Immature natural killer cell (primary cell): ENCODE results near the gene GRK1. TPM values are rescaled to one million over a fixed set of nuclear protein-coding genes. Genes with fewer than 3 reads are reported as not detected.
"Not testable (repeated sequence)": the region's sequence is repeated elsewhere in the genome, so short reads cannot be mapped to it uniquely, and the experiment has no call there.

Source experiments
- DNase-seq, 3 donors: peaks; one replicate each; pipeline ENCODE4 v3.0.0; 2022; ENCODE audit warnings: mixed read lengths in 1 of 3
- H3K27ac Mint-ChIP-seq, 6 donors: one replicate each; pipeline ENCODE4 v1.8.0; 2020; ENCODE audit warnings: mixed read lengths in 6 of 6, mild to moderate bottlenecking in 5 of 6, inconsistent platforms in 4 of 6, moderate library complexity in 3 of 6
- H3K27me3 Mint-ChIP-seq, 3 donors: one replicate each; pipeline ENCODE4 v1.8.0; 2020 to 2021; ENCODE audit warnings: low read depth in 3 of 3, mild to moderate bottlenecking in 3 of 3, mixed read lengths in 3 of 3, moderate library complexity in 3 of 3, inconsistent platforms in 1 of 3
- H3K36me3 Mint-ChIP-seq, 3 donors: one replicate each; pipeline ENCODE4 v1.8.0; 2020; ENCODE audit warnings: mixed read lengths in 3 of 3, inconsistent platforms in 2 of 3, mild to moderate bottlenecking in 2 of 3
- H3K4me1 Mint-ChIP-seq, 2 donors: one replicate each; pipeline ENCODE4 v1.8.0; 2020; ENCODE audit warnings: inconsistent platforms in 2 of 2, mild to moderate bottlenecking in 2 of 2, mixed read lengths in 2 of 2, moderate library complexity in 1 of 2
- H3K4me3 Mint-ChIP-seq, 5 donors: one replicate each; pipeline ENCODE4 v1.8.0; 2020; ENCODE audit warnings: mild to moderate bottlenecking in 5 of 5, mixed read lengths in 5 of 5, inconsistent platforms in 3 of 5, moderate library complexity in 3 of 5
- H3K9me3 Mint-ChIP-seq, 6 donors: one replicate each; pipeline ENCODE4 v1.8.0; 2020; ENCODE audit warnings: mild to moderate bottlenecking in 6 of 6, mixed read lengths in 6 of 6, inconsistent platforms in 4 of 6, moderate library complexity in 3 of 6
- polyA plus RNA-seq, 3 donors: library from polyadenylated mRNA; unstranded; fragments of 300-500 nt; fragmentation: Illumina TruSeq; gene quantifications; one replicate each; pipeline ENCODE4 v1.2.3, GENCODE V29; 2021

Gene GRK1
- polyA plus RNA-seq, 3 donors from 2014 or later, result not detected

DNA sequence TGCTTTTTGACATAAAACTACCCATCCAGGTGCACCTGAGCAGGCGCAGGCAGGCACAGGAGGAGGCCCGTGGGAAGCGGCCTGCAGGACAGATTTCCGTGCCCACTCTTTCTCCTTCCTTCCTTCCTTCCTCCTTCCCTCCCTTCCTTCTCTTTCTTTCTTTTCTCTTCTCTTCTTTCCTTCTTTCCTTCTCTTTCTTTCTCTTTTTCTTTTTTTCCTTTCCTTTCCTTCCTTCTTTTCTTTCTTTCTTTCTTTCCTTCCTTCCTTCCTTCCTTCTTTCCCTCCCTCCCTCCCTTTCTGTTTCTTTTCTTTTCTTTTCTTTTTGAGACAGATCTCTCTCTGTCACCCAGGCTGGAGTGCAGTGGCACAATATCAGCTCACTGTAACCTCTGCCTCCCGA, 70.8 kb downstream of the GRK1 start:
- Mint-ChIP-seq H3K27ac (no peak overlapping the region), H3K36me3 (no peaks in the 10 kb centered on the region), H3K9me3 (no peaks in the 10 kb centered on the region), H3K4me3 (no peak overlapping the region), H3K27me3 (peaks cover 3 to 9% (median 8%) of the 10 kb centered on the region in 3 donors), H3K4me1 (peaks cover 18 to 19% of the 10 kb centered on the region in 2 donors)
- no peak for DNase-seq

DNA sequence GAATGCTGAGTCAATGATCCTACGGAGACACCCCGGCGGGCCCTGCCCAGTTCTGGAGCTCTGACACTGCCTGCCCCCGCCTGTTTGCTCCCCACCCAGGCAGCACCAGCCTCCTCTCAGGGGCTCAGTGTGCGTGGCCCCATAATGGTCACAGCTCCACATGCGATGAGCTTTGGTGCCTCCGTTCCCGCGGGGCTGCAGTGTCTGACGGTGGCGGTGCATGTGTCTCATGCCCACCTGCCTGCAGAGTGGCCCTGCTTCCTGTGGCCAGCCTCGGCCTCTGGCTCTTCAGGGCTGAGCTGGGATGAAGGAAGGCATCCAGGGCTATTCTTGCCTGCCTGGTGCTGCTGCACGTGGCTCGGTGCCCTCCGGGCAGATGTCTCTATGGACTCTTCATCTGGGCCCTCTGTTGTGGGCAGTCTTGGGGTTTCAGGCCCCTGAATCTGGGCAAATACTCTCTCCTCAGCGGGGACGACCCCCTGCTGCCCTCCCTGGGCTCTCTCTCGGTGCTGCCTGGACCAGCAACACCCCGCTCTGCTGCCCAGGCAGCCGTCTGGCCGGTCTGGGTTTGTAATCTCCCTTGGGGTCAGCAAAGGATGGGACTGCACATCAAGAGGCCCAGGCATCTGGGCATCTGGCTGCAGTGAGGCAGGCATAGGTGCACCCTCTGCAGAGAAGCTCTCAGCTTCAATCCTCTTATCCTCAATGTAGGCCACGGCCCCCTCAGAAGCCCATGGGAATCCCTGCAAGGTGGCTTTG, 72.7 kb downstream of the GRK1 start:
- no peak overlapping the region for H3K4me3 Mint-ChIP-seq
- no peak for DNase-seq
- H3K9me3 Mint-ChIP-seq, result no peaks in the 10 kb centered on the region
- peaks cover 3 to 9% (median 4%) of the 10 kb centered on the region in 3 donors for H3K27me3 Mint-ChIP-seq
- peaks cover 0 to under 1% (median 0%) of the 10 kb centered on the region in 3 donors for H3K36me3 Mint-ChIP-seq
- H3K27ac Mint-ChIP-seq, result no peak overlapping the region
- peaks cover 17 to 18% of the 10 kb centered on the region in 2 donors for H3K4me1 Mint-ChIP-seq

DNA sequence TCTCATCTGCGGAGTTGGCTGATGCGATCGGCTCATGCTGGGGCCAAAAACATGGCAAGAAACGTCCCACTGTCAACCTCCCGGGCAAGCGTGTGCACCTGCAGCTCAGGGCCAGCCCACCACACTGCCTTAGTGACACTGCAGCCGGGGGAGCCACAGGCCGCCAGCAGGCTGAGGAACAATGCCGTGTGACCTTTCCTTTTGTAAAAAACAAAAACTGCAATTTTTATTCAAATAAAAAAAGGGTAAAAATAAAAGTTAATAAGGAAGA, 73.2 kb downstream of the GRK1 start:
- Mint-ChIP-seq H3K36me3 (peaks cover 0 to 3% (median 0%) of the 10 kb centered on the region in 3 donors), H3K27ac (no peak overlapping the region), H3K9me3 (no peaks in the 10 kb centered on the region), H3K4me1 (peaks cover 17 to 18% of the 10 kb centered on the region in 2 donors), H3K27me3 (peaks cover 4 to 9% (median 5%) of the 10 kb centered on the region in 3 donors), H3K4me3 (no peak overlapping the region)
- DNase-seq, result no peak

DNA sequence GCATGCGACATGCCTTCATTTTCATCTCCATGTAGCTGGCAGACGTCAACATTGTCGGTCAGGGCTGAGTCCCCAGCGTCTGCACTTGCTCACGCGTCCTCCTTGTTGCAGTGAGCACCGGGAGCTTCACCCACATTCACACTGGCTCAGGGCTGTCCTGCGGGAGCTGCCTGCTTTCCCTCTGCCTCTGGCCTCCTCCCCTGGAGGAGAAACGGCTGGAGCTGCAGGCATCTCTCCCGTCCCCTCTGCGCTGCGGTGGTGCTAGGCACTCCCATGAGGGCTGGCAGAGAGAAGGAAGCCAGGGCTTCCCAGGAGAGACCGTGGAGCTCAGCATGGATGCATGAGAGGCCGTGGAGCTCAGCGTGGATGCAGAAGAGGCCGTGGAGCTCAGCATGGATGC, 73.6 kb downstream of the GRK1 start:
- Mint-ChIP-seq H3K27ac (no peak overlapping the region), H3K9me3 (no peaks in the 10 kb centered on the region), H3K4me1 (peaks cover 17 to 18% of the 10 kb centered on the region in 2 donors), H3K4me3 (no peak overlapping the region), H3K27me3 (peaks cover 4 to 9% (median 5%) of the 10 kb centered on the region in 3 donors), H3K36me3 (peaks cover 0 to 3% (median 0%) of the 10 kb centered on the region in 3 donors)
- no peak for DNase-seq

DNA sequence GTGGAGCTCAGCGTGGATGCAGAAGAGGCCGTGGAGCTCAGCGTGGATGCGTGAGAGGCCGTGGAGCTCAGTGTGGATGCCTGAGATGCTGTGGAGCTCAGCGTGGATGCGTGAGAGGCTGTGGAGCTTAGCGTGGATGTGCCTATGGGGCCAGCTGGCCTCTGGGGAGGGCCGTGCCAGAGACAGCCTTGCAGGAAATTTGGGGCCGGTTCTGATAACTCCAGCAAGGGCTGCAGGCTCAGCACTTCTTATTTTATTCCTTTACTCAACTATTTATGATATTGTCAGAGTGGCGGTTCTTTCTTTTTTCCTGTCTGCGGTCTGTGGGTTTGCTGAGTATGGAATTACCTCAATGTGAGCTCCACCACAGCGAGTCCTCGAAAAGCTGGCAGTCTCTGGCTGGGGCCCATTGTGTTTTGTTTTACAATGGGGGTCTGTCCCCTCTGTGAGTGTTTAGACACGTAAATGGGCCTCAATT, 74.2 kb downstream of the GRK1 start:
- Mint-ChIP-seq H3K27ac (peak overlapping the region in 1 of 6 donors; percentile 34), H3K36me3 (peaks cover 0 to 3% (median 0%) of the 10 kb centered on the region in 3 donors), H3K9me3 (no peaks in the 10 kb centered on the region), H3K4me3 (peak overlapping the region in 4 of 5 donors; percentile 8 to 58 (median 34)), H3K27me3 (peaks cover 4 to 9% (median 6%) of the 10 kb centered on the region in 3 donors), H3K4me1 (peaks cover 17 to 18% of the 10 kb centered on the region in 2 donors)
- no peak for DNase-seq

DNA sequence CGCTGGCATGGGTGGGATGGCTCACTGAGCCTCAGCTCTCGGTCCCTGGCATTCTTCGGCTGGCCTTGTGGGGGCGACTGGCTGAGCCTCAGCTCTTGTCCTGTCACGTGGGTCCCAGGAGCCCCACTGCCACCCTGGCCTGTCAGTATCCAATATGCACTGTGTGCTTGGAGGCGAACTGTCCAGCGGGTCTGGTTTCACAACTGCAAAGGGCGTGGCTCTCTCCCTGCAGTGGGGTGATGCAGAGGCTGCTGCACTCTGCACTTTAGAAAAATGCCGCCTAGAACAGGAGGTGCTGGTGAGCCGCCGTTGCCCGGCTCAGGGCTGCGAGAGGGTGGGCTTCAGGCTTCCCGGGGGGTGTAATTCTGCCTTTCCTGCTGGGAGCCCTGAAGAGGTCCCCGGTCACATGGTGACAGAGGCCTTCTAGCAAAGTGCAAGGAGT, 75.0 kb downstream of the GRK1 start:
- no peaks in the 10 kb centered on the region for H3K9me3 Mint-ChIP-seq
- no peak overlapping the region for H3K27ac Mint-ChIP-seq
- H3K4me1 Mint-ChIP-seq, result peaks cover 17 to 18% of the 10 kb centered on the region in 2 donors
- H3K27me3 Mint-ChIP-seq, result peaks cover 4 to 9% (median 7%) of the 10 kb centered on the region in 3 donors
- H3K4me3 Mint-ChIP-seq, result peak overlapping the region in 2 of 5 donors; percentile 7 to 18
- peaks cover 0 to 3% (median 0%) of the 10 kb centered on the region in 3 donors for H3K36me3 Mint-ChIP-seq
- DNase-seq, result peak in 2 of 3 donors; percentile 18 to 22

DNA sequence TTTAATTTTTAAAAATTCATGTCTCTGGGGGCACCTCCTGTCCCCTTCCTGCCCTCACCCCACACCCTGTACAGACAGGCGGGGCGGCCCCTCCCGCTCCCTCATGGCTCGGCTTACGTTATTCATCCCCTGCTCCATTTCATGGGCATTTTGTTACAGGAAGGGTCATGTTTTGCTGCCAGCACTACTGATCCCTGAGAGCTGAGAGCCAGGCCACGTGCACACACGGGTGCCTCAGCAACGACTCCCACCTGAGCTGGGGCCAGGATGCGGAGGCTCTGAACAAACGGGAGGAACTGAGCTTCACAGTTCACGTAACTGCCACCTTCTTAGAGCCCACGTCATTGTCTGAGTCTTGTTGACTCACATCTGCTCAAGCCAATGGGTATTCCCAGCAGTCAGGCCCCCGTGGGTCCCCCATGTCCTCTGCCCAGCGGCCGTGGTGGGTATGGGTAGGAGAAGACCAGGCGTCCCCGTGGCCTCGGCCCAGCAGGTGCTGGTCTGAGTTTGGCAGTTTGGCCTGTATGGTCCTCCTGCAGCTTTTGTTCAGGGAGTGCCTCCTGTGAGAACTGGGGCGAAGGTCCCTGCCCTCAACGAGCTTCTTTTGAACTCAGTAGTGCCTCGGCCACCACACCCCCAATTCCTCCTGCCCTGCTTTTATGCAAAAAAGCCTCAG, 75.6 kb downstream of the GRK1 start:
- Mint-ChIP-seq H3K4me3 (no peak overlapping the region), H3K4me1 (peaks cover 17 to 18% of the 10 kb centered on the region in 2 donors)

DNA sequence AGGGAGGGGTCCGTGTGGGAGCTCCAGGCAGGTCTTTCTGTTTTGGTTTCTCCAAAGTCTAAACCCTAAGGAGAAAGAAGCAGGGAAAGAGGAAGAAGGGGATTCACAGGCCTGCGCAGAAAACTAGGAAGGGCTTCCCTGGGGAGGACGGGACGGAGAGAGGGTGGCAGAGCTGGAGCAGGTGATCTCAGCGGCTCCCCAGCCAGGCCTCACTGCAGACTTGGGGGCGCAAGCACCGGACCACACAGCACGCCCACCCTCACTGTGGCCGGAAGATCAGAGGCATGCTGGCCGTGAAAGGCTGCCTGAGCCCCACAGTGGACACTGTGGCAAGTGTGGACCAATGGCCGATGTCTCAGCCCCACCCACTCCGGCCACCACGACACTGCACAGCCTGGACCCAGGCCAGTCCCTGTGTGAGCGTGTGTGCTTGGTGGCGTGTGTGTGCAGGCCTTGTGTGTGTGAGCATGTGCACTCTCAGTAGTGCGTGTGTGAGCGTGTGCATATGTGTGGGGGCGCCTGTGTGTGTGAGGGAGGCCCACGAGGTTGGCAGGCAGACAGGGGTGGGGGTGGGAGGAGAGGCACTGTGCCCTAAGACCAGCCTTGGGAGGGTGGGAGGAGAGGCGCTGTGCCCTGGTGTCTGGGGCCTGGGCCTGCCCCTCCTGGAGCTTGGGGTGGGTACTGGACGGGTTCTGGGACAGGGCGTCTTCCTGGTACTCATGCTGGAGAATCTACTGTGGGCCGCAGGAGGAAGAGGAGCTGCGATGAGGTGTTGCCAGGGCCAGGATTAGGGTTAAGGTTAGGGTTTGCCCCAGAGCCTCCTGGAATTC, 76.6 kb downstream of the GRK1 start:
- no peak overlapping the region for H3K27ac Mint-ChIP-seq
- peaks cover 4 to 9% (median 7%) of the 10 kb centered on the region in 3 donors for H3K27me3 Mint-ChIP-seq

More for the DNA sequence above, 75.6 kb downstream of the GRK1 start:
- Mint-ChIP-seq H3K36me3 (peaks cover 0 to 3% (median 0%) of the 10 kb centered on the region in 3 donors), H3K9me3 (no peaks in the 10 kb centered on the region), H3K27me3 (peaks cover 4 to 9% (median 7%) of the 10 kb centered on the region in 3 donors), H3K27ac (no peak overlapping the region)
- no peak for DNase-seq

DNA sequence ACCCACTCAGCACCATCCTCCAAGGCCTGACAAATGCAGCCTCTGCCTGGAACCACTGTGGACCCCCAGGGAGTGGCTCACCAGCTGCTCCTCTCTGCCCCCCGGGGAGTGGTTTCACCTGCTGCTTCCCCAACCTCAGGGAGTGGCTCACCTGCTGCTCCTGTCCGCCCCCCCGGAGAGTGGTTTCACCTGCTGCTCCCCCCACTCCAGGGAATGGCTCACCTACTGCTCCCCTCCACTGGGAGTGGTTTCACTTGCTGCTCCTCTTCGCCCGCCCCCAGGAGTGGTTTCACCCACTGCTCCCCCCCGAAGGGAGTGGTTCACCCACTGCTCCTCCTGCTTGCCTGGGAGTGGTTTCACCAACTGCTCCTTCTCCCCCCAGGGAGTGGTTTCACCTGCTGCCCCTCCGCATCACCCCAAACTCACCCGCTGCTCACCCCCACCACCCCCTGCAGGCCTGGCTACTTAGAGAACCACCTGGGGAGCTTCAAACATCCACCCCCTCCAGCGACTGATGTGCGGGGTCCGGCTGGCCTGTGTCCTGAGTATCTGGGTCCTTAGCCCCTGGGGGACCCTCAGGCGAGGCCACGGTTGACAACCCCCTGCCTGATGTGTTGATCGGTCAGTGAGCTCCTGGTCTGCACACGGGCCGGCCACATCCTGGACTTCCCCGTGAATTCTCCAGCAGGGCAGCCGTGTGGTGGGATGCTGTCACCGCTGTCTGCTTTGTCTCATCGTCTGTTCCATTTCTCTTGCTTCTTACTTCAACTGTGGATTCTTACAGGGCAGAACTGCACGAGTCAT, 77.4 kb downstream of the GRK1 start:
- H3K4me3 Mint-ChIP-seq, result peak overlapping the region in 1 of 5 donors; percentile 4
- H3K4me1 Mint-ChIP-seq, result peaks cover 17 to 18% of the 10 kb centered on the region in 2 donors
- peaks cover 0 to 3% (median 0%) of the 10 kb centered on the region in 3 donors for H3K36me3 Mint-ChIP-seq
- DNase-seq, result no peak
- peaks cover 4 to 9% (median 7%) of the 10 kb centered on the region in 3 donors for H3K27me3 Mint-ChIP-seq
- H3K27ac Mint-ChIP-seq, result no peak overlapping the region
- H3K9me3 Mint-ChIP-seq, result no peaks in the 10 kb centered on the region

More for the DNA sequence above, 76.6 kb downstream of the GRK1 start:
- no peaks in the 10 kb centered on the region for H3K9me3 Mint-ChIP-seq
- H3K4me1 Mint-ChIP-seq, result peaks cover 17 to 18% of the 10 kb centered on the region in 2 donors
- DNase-seq, result no peak
- H3K36me3 Mint-ChIP-seq, result peaks cover 0 to 3% (median 0%) of the 10 kb centered on the region in 3 donors
- no peak overlapping the region for H3K4me3 Mint-ChIP-seq

DNA sequence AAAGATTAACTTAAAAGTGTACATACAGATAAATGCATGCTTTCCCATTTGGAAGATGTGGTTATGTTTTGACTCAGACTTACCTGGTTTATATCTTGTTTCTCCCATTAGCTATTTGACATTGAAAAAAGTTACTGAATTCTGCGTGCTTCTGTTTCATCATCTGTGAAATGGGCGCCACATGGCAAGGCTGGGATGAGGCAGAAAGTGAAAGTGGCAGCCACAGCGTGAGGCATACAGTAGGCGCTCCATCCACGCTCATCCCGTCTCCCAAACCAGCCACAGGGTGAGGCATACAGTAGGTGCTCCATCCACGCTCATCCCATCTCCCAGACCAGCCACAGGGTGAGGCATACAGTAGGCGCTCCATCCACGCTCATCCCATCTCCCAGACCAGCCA, 78.0 kb downstream of the GRK1 start:
- Mint-ChIP-seq H3K27ac (no peak overlapping the region), H3K4me3 (peak overlapping the region in 1 of 5 donors; percentile 4), H3K9me3 (no peaks in the 10 kb centered on the region), H3K27me3 (peaks cover 4 to 9% (median 7%) of the 10 kb centered on the region in 3 donors), H3K36me3 (peaks cover 0 to 3% (median 0%) of the 10 kb centered on the region in 3 donors), H3K4me1 (peaks cover 17 to 18% of the 10 kb centered on the region in 2 donors)
- no peak for DNase-seq

DNA sequence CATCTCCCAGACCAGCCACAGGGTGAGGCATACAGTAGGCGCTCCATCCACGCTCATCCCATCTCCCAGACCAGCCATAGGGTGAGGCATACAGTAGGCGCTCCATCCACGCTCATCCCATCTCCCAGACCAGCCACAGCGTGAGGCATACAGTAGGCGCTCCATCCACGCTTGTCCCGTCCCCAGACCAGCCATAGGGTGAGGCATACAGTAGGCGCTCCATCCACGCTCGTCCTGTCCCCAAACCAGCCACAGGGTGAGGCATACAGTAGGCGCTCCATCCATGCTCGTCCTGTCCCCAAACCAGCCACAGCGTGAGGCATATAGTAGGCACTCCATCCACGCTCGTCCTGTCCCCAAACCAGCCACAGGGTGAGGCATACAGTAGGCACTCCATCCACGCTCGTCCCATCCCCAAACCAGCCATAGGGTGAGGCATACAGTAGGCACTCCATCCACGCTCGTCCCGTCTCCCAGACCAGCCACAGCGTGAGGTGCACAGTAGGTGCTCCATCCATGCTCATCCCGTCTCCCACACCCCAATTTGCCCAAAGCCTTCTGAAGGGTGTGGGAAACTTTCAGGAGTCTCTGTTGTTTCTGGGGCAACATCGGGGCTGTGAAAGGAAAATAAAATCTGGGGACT, 78.6 kb downstream of the GRK1 start:
- DNase-seq, H3K9me3 Mint-ChIP-seq, H3K36me3 Mint-ChIP-seq, H3K27ac Mint-ChIP-seq, H3K27me3 Mint-ChIP-seq, H3K4me3 Mint-ChIP-seq: not testable (repeated sequence)
- H3K4me1 Mint-ChIP-seq, result peaks cover 17 to 18% of the 10 kb centered on the region in 2 donors

DNA sequence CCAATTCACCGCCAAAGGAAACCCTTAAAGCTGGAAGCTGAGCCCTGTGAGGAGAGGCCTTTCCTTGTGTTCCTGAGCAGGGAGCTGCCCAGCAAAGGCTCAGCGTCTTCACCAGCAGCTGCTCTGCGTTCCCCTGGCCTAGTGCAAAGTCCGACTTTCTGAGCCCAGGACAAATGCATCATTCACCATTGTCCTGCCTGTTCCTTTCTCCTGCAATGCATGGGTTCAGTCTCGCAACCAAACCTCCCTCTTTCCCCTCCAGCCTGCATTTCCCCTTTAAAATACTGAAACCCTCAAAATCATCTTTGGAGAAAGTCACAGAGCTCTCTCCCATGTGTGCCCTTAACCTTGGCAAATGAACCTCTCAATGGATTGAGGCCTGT, 79.1 kb downstream of the GRK1 start:
- H3K36me3 Mint-ChIP-seq, result peaks cover 0 to 3% (median 0%) of the 10 kb centered on the region in 3 donors
- H3K4me1 Mint-ChIP-seq, result peaks cover 12 to 13% of the 10 kb centered on the region in 2 donors
- H3K27ac Mint-ChIP-seq, result no peak overlapping the region
- no peaks in the 10 kb centered on the region for H3K9me3 Mint-ChIP-seq
- H3K27me3 Mint-ChIP-seq, result peaks cover 2 to 10% (median 7%) of the 10 kb centered on the region in 3 donors
- DNase-seq, result no peak
- H3K4me3 Mint-ChIP-seq, result no peak overlapping the region
